ENCODE results near the gene APOC1.
A peak's percentile ranks its signal among the peaks of the same experiment; 100 is the strongest.

DNA sequence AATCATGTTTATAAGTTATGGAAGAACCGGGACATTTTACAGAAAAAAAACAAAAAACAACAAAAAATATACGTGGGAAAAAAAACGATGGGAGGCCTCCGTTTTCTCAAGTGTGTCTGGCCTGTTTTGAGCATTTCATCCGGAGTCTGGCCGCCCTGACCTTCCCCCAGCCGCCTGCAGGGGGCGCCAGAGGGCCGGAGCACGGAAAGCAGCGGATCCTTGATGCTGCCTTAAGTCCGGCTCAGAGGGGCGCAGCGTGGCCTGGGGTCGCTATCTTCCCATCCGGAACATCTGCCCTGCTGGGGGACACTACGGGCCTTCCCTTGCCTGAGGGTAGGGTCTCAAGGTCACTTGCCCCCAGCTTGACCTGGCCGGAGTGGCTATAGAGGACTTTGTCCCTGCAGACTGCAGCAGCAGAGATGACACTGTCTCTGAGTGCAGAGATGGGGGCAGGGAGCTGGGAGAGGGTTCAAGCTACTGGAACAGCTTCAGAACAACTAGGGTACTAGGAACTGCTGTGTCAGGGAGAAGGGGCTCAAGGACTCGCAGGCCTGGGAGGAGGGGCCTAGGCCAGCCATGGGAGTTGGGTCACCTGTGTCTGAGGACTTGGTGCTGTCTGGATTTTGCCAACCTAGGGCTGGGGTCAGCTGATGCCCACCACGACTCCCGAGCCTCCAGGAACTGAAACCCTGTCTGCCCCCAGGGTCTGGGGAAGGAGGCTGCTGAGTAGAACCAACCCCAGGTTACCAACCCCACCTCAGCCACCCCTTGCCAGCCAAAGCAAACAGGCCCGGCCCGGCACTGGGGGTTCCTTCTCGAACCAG, 10.6 kb upstream of the APOC1 start:
- TF ChIP-seq, protein P1, sequence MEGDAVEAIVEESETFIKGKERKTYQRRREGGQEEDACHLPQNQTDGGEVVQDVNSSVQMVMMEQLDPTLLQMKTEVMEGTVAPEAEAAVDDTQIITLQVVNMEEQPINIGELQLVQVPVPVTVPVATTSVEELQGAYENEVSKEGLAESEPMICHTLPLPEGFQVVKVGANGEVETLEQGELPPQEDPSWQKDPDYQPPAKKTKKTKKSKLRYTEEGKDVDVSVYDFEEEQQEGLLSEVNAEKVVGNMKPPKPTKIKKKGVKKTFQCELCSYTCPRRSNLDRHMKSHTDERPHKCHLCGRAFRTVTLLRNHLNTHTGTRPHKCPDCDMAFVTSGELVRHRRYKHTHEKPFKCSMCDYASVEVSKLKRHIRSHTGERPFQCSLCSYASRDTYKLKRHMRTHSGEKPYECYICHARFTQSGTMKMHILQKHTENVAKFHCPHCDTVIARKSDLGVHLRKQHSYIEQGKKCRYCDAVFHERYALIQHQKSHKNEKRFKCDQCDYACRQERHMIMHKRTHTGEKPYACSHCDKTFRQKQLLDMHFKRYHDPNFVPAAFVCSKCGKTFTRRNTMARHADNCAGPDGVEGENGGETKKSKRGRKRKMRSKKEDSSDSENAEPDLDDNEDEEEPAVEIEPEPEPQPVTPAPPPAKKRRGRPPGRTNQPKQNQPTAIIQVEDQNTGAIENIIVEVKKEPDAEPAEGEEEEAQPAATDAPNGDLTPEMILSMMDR (IDR thresholded peaks at IDR 0.05), result peak; percentile 98 to 99 (median 99)
- no peak for TF ChIP-seq POLR2A (IDR thresholded peaks at IDR 0.05)
